HG03108 (cell line): ENCODE results near the gene DNAJB2.
"Not testable (repeated sequence)": the region's sequence is repeated elsewhere in the genome, so short reads cannot be mapped to it uniquely, and the experiment has no call there.

Experiments
- ATAC-seq: cut with Tn5 transposase; IDR thresholded peaks from one replicate; pipeline ENCODE4 v1.9.1; 2021; ENCODE audit warnings: moderate library complexity; ENCODE audit not compliant: unreplicated experiment

DNAJB2 gene

DNA sequence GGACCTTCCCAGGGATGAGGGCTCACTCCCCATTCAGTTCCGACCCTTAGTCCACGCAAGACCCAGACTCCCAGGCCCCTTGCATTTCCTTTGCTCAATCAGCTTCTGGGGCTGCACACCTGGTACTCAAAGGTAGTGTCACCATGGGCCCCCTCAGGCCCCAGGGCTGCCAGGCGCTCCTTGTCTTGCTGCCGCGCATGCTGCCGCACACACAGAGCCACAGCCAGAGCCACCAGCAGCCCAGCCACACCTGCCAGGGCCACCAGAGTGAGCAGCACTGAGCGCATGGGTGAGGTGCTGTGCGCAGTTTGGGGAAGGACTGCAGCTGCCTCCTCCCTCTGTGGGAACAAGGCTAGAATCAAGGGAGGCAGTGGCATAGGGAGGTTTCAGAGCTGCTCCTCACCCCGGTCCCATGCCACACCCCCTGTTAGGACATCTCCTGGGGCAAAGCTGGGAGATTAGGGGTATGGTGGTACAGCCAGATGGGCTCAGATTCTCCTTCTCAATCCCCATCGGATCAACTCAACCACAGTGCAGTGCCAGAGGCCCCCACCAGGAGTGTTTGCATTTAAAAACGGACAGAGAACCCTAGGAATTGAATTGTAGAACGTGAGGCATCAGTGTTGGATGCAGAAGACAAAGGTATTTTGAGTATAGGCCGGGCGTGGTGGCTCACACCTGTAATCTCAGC is 18.7 kb downstream of the DNAJB2 start:
- ATAC-seq, result no peak

DNA sequence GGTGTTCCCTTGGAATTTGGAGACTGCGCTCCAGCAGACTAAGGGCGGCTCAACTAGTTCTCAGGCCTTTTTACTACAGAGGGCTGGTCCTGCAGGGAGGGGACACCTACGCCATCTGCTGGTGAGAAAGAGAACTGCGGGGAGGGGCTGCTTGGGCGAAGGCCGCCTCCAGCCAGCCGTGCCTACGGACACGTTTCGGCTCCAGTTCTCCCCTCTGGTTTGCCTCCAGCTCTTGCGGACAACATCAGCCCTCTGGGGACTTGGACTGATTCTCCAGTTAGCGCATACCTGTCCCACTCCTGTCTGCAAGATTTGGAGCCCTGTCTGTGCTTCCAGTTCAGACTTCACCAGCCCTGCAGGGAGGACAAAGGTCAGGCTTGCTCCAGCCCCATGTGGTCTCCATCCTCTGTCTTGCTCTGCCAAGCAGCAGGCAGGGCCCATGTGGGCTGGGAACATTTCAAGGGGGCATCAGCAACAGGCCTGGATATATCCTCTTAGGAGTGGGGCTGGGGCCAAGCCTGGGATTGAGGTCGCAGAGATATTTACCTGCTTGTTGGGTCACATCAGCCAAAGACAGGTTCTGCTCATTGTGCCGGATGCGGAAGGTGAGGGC is 19.7 kb downstream of the DNAJB2 start:
- ATAC-seq, result no peak

DNA sequence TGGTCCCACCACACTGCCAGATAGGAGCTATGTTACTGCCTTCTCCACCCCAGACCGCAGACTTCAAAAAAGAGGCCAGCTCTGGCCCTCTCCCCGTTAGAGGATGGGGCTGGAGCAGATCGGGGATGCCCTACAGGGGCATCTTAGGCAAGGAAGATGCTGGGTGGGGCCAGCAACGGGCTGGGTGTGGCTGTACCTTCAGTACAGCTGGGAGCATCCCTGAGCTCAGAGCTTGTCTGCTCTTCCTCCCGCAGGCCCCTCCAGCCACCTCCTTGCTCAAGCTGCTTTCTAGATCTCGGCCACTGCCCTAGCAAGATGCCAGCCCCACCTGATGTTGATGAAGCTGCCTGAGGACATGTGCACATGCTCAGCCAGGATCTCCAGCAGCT is 20.2 kb downstream of the DNAJB2 start:
- no peak for ATAC-seq

DNA sequence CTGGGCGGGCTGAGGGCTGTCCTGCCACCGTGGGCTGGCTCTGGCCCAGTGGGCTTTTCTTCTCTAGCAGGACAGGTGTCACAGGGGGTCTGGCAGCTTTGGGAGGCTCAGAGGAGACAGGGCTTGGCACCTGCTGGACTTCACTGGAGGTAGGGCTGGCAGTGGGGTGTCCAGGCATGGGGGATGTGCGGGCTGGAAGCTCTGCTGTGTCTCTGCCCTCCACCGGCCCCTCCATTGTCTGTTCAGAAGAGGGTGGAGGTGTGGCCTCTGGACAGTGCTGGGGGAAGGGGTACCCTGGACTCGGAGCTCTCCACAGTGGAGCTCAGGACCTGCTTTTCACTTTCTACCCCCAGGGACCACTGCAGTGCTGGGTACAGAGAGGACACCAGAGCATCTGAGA is 20.9 kb downstream of the DNAJB2 start:
- no peak for ATAC-seq

DNA sequence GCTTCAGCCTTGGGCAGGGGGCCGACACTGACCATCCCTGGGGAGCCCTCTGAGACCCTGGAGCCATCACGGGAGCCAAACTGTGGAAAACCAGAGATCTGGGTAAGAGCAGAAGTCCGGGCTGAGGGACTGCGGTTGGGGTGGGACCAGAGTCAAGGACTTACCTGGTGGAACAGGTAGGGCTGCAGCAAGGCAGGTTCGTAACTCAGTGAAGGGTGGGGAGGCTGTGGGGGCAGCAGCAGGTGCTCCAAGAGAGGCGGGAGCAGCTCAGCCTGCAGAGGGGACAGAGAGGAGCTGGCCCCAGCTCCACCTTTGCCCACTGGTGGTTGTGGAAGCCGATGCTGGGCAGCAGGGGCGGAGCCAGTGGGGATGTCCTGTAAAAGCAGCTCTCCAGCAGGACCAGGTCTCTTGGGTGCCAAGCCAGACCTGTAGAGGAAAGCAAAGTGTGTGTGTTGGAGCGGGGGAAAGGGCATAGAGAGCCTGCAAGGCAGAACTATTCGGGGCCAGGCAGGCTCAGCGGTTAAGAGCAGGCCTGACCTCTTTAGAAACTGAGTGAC is 23.3 kb downstream of the DNAJB2 start:
- no peak for ATAC-seq

DNA sequence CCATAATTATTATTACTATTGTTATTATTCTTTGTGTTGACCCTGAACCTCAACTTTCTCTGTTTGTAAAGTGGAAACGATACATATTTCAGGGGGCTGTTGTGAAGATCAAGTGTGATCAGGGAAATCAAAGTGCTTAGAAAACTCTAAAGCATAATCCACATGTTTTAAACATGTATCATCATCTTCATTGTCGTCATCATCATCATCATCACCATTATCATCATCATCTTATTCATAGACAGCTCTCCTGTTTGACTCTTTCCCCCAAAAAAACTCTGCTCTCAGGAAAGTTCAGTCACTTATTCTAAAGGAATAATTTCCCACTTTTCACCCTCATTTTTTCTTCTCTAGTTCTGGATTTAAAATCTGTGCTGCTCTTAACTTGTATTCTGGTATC is 25.1 kb downstream of the DNAJB2 start:
- ATAC-seq, result no peak

DNA sequence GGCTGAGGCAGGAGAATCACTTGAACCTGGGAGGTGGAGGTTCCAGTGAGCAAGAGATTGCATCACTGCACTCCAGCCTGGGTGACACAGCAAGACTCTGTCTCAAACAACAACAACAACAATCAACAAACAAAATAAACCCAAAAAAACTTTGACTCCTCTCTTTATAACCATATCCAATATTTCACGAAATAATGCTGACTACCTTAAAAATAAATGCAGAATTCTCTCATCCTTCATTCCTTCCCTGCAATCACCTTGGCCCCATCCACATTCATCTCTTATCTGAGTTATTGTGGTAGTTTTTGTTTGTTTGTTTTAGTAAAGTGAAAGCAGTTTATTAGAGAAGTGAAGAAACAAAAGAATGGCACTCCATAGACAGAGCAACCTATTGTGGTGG is 26.9 kb downstream of the DNAJB2 start:
- no peak for ATAC-seq

DNA sequence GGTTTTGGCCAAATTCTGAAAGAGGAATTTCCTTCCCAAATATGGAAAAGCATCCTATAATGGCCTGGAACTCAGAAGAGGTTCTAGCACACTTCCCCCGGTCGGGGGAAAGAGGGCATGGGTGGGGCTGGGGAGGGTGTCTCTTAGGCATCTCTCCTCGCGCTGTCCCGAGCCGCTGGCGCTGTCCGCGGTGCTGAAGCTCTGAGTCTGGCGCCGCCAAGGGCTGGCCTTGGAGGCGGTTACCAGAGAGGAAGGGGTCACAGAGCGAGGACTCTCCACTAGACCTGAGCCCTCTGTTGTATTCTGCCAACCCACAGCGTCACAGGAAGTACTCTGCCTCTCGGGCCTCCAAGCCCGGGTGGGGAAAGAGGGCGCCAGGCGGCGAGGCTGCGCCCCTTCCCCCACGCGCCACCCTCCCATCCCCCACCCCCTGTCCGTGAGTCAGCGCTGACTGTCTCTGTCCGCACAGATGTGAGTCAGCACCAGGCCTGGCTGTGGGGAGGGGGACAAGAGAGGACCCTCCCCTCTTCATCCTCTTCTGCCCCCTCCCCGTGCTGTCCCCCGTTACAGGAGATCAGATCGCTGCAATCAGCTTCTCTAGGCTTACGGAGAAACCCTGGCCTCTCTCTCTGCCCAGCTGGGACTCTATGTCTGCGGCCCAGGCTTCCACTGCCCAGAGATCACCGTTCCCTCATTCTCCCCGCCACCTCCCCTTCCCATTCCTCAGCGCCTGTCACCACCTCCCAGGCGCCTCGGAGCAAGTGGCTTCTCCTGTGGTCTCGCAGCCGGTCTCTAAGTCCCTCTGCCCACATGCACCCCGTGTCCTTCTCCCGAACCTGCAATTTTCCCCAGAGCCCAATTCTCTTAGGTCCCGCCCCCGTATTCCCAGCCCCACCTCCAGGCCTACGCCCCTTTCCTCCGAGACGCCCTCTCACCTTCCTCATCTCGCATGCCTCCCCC is 29.3 kb downstream of the DNAJB2 start:
- ATAC-seq, result peak; percentile 52

DNA sequence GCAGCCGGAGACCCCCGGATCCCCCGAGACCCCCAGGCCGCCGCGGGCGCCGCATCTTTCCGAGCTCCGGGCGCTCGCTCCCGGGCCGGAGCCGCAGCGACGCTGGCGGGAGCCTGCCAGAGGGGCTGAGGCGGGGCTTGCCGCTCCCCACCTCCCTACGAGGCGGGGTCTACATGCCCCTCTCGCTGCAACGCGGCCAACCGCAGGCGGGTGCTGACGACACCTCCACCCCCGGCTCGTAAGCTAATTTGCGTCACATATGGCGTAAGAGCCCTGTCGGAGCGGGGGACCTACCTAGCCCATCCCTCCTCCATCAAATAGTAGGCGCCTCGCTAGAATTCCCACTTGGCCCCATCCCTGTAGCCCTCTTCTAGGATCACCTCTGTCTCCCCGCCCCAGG is 30.1 kb downstream of the DNAJB2 start, which contains the start of gene PTPRN:
Gene PTPRN, minus strand, starts transcription at position 124 of the 400 bp plus-strand sequence. Its CDS starts 69 bp downstream, at position 55.
- no peak for ATAC-seq

DNA sequence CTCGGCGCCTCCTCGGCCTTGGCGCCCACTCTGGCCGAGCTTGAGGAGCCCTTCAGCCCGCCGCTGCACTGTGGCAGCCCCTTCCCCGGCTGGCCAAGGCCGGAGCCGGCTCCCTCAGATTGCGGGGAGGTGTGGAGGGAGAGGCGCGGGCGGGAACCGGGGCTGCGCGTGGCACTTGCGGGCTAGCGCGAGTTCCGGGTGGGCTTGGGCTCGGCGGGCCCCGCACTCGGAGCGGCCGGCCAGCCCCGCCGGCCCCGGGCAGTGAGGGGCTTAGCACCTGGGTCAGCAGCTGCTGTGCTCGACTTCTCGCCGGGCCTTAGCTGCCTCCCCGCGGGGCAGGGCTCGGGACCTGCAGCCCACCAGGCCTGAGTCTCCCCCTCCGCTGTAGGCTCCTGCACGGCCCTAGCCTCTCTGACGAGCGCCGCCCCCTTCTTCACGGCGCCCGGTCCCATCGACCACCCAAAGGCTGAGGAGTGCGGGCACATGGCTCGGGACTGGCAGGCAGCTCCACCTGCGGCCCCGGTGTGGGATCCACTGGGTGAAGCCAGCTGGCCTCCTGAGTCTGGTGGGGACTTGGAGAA is 33.6 kb downstream of the DNAJB2 start:
- ATAC-seq, result not testable (repeated sequence)

DNA sequence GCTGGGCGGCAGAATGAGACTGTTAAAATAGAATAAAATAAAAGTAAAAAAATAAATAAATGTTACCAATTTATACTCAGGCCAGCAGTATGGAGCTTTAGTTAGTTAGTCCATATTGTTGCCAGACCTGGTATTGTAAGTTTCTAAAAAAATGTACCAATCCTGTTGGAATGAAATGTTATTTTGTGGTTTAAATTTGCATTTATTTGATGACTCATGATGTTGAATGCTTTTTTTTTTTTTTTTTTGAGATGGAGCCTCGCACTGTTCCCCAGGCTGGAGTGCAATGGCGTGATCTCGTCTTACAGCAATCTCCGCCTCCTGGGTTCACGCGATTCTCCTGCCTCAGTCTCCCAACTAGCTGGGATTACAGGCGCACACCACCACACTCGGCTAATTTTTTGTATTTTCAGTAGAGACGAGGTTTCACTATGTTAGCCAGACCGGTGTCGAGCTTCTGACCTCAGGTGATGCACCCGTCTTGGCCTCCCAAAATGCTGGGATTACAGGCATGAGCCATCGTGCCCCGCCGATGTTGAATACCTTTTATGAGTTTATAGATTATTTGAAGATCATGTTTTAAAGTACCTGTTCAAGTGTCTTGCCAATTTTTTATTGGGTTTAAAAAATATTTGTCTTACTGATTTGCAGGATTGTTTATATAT is 35.8 kb downstream of the DNAJB2 start:
- ATAC-seq, result no peak

DNA sequence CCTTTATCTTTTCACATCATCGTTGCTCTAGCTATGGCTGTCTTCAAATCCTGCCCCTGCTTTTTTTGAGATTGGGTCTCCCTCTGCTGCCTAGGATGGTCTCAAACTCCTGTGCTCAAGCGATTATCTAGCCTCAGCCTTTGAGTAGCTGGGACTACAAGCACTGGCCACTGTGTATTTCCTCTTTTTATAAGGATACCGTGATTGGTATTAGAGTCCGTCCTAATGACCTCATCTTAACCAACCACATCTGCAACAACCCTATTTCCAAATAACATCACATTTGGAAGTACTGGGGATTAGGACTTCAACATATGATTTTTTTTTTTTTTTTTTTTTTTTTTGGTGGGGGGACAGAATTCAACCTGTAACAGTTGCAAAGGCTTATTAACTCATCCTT is 44.3 kb downstream of the DNAJB2 start:
- no peak for ATAC-seq

DNA sequence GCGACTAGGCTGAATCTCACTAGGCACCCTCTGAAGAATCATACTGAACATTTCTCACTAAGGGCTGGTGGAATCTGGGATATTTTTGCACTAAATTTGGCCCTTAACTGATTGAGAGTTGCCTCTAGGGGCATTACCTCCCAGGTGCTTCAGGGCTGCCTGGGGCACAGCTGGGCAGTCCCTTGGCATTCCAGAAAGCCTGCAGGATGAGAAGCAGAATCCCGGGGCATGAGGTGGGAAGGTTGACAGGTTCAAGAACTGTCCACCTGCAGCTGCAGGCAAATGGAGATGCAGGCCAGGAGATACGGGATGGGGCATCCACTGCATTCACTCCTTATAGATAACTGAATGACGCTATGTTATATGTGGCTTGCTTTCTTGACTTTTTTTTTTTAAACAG is 46.0 kb downstream of the DNAJB2 start:
- ATAC-seq, result no peak

DNA sequence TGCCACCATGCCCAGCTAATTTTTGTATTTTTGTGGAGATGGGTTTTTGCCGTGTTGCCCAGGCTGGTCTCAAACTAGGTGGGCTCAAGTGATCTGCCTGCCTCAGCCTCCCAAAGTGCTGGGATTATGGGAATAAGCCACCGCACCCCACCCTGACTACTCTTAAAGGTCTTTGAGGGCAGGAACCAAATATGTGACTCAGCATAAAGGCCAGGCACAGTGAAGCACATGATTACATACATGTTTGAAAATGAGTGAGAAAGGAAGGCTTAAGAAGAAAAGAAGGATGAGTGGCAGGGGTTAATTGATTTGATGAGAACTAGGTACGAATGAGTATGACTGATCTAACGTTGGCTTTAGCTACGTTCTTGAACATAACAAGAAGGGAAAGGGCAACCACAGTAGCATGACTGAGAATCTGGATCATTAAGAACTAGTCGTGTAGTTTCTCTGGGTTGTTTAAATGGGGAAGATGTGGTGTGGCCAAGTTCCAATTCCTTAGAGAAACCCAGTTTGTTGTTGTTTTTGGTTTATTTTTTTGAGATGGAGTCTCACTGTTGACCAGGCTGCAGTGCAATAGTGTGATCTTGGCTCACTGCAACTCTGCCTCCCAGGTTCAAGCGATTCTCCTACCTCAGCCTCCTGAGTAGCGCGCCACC is 46.6 kb downstream of the DNAJB2 start:
- no peak for ATAC-seq

DNA sequence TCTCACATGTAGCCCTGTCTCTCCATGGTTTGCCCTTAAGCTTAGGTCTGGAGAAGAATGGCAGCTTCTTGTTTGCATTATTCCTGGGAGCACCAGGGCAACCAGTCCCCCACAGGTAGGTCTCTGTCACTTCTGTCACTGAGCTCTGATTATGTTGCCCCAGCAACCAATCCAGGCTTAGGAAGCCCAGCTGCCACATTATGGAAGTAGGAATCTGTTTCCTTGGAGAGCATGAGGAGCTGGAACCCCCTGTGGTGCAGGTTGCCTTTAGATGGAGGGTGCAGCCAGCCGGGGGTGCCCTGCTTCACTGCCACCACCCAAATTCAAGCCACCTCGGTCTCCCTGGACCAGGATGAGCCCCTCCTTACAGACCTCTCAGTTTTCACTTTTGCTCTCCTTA is 48.6 kb downstream of the DNAJB2 start:
- no peak for ATAC-seq

DNA sequence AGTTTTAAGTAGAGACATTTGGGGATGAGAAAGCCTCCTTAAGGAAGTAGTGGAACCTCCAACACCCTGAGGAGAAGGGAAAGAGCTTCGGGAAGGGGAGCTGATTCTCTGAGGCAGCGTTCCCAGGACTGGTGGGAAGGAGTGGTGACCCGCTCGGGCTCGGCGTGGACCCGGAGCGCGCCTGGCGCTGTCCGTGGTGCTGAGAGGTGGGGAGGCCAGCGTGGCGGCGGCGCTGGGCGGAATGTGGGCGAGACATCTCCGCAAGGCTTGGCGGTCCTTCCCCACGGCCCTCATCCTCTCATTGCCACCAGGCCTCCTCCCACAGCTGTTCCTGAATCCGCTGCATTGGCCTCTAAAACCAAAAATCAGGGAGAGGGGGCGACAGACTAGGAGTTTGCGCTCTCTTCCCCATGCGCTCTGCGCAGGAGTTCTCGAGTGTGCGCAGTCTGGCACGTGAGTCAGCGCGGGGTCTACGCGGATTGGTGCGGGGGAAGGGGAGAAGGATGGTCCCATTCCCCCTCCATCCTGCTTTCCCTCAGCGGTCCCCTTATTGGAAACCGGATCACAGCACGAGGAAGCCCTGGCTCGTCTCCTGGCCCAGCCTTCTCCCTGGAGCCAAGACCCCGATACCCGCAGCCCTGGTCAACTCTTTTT is 52.5 kb downstream of the DNAJB2 start:
- ATAC-seq, result no peak

DNA sequence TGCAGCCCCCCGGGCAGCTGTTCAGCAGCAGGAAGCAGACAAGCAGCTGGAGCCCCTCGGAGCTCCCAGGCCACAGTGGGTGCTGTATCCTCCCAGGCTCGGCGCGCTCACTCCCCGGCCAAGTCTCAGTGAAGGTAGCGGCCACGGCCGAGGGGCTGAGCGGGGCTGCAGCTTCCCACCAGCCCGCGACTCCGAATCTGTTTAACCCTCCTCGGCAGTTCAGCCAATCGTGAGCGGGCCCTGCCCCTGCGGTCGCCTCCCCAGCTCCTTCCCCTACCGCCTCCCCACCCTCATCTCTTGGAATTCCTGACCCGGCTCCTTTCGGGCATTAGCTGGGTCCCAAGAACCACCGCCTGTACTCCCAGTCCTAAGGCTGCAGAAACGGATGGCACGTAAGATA is 53.4 kb downstream of the DNAJB2 start, which contains the start of gene RESP18:
Gene RESP18, minus strand, starts transcription at position 203 of the 400 bp plus-strand sequence.
- no peak for ATAC-seq

DNA sequence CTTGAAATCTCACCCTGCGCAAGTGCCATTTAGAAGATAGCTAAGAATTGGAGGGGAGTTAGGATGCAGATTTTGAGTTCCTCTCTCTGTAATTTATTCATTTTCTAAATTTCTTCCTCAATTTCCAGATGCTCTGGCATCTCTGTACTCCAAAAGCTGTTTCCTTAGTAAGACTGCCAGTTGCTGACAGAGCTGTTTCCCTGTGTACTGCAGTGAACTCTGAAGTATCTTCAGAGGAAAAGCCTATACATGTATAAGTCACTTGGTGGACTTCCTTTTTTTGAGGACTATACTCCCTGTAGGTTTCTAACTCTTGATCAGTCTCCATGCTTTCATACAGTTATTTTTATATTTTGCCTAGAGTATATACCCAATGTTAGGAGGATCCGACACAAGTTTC is 54.9 kb downstream of the DNAJB2 start:
- ATAC-seq, result no peak

DNA sequence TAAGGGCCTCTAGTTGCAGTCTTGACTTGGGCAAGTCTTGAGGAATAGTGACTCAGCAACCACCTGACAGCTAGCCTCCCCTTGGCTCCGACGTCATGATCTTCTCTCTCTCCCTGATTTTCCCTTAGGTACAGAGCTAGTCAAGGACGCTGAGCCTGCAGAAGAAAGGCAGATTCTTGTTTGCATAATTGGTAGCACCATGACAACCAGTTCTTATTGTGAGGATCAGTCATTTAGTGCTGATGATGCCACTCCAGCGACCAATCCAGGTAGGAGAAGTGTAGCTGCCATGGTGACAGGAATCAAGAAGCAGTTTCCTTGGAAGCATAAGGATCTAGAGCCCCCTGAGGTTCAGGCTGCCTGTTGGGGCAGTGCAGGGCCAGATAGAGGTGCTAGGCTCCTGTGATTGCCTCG is 56.2 kb downstream of the DNAJB2 start:
- no peak for ATAC-seq
